NCI-H187 treated with DMSO at 0.1 percent for 48 hours (cell line): Measurements from ENCODE around the gene RYR1.
"Not testable (repeated sequence)": the region's sequence is repeated elsewhere in the genome, so short reads cannot be mapped to it uniquely, and the experiment has no call there.

Experiments
- DNase-seq: peaks from one replicate; lab custom pipeline; 2025; lab: John Stamatoyannopoulos, UW

The RYR1 gene

DNA sequence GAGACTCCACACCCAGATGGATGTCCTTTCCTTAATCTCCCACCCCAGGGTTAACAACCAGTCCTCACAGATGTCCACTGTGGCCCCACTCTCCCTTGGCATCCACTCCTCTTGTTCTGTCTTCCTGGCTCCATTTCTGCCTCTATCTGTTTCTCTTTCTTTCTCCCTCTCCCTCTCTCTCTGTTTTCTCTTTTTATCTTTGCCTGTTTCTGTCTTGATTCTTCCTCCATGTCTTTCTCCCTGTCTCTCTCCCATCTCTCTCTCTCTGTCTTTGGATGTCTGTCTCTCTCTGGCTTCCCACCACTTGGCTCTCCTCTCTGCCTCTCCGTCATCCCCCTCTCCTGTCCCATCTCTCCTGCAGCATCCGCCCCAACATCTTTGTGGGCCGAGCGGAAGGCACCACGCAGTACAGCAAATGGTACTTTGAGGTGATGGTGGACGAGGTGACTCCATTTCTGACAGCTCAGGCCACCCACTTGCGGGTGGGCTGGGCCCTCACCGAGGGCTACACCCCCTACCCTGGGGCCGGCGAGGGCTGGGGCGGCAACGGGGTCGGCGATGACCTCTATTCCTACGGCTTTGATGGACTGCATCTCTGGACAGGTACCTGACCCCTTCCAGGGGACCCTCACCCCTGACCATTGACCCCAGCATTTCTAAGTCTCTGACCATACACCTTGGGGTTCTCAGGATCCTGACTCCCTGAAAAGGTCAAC lies 24.4 kb downstream of the RYR1 start:
- DNase-seq = no peak

DNA sequence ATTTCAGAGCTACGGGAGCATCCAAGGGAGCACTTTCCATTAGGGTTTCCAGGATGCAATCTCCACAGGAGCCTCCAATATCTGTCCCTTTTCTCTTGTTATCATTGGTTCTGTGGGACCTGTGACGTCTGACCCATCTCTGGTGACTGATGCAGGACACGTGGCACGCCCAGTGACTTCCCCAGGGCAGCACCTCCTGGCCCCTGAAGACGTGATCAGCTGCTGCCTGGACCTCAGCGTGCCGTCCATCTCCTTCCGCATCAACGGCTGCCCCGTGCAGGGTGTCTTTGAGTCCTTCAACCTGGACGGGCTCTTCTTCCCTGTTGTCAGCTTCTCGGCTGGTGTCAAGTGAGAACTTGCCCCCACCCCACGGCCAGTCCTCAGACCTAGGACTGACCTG lies 25.5 kb downstream of the RYR1 start:
- DNase-seq = no peak

DNA sequence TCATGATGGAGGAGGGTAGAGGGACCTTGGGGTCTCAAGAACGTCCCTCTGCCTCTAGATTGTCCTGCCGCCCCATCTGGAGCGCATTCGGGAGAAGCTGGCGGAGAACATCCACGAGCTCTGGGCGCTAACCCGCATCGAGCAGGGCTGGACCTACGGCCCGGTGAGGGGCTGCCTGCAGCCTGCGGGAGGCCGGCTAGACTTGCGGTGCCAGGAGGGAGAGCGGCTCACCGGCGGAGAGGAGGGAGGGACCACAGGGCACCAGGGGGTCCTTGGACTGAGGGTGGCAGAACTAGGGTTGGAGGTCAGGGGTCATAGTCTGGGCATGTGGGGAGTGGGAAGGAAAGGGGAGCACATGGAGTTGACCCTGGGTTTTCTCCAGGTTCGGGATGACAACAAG lies 29.9 kb downstream of the RYR1 start:
- DNase-seq = no peak

DNA sequence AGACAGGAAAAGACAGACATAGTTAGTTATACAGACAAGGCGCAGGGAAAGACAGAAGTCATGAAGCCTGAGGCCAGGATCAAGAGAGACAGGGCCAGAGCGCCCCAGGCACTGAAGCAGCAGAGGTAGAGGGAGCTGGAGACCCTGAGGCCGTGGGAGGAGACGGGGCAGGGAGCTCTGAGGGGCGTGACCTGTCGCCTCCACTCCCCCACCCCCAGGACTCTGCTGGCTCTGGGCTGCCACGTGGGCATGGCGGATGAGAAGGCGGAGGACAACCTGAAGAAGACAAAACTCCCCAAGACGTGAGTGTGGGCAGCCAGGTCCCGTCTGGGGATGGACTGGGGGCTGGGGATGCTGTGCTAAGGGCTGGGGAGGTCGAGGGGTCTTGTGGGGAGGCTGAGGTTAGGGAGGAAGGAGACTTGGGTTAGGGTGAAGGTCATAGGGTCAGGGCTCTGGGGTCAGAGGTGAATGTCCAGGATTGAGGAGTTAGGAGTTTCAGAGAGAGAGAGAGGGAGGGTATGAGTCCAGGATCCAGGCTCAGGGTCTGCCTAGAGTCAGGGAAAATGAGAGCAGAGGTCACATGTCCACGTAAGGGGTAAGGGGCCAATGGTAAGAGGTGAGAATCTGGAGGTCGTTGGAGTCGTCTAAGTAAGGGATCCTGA lies 31.1 kb downstream of the RYR1 start:
- DNase-seq = no peak

DNA sequence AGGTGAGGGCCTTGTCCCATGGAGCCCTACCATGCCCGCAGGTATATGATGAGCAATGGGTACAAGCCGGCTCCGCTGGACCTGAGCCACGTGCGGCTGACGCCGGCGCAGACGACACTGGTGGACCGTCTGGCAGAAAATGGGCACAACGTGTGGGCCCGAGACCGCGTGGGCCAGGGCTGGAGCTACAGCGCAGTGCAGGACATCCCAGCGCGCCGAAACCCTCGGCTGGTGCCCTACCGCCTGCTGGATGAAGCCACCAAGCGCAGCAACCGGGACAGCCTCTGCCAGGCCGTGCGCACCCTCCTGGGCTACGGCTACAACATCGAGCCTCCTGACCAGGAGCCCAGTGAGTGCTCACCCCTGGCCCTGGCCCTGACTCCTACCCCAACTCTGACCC lies 32.6 kb downstream of the RYR1 start:
- DNase-seq = no peak

DNA sequence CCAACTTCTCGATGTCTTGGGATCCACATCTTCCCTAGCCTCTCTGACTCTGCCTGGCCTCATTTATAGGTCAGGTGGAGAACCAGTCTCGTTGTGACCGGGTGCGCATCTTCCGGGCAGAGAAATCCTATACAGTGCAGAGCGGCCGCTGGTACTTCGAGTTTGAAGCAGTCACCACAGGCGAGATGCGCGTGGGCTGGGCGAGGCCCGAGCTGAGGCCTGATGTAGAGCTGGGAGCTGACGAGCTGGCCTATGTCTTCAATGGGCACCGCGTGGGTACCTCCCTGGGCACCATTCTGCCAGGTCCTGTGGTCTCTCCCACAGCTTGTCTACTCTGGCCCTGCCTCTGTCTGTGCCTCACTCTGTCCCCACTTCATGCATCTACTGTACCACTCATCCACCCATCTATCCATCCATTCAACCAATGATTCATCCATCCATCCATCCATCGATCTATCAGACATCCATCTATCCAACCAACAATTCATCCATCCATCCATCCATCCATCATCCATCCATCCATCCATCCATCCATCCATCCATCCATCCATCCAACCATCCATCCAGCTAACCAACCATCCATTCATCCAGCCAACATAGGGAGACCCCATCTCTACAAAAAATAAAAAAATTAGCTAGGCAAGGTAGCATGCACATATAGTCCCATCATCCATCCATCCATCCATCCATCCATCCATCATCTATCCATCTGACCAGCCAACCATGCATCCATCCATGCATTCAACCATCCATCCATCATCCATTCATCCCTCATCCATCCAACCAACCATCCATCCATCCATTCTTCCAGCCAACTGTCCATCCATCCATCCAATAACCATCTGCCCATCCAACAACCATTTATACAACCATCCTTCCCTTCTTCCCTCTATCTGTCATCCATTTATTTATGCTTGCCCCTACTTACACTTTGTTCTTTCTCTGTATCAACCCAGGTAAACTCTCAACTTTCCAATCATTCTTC lies 34.3 kb downstream of the RYR1 start:
- no peak for DNase-seq

DNA sequence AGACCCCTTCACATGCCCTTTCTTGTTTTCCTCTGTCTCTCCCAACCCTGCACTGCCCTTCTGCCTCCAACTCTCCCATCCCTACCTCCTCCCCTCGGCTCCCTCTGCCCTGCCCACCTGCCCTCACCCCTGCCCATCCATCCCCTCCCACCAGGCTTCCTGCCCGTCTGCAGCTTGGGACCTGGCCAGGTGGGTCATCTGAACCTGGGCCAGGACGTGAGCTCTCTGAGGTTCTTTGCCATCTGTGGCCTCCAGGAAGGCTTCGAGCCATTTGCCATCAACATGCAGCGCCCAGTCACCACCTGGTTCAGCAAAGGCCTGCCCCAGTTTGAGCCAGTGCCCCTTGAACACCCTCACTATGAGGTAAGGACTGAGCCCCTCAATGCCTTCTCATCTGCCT lies 35.7 kb downstream of the RYR1 start:
- no peak for DNase-seq

DNA sequence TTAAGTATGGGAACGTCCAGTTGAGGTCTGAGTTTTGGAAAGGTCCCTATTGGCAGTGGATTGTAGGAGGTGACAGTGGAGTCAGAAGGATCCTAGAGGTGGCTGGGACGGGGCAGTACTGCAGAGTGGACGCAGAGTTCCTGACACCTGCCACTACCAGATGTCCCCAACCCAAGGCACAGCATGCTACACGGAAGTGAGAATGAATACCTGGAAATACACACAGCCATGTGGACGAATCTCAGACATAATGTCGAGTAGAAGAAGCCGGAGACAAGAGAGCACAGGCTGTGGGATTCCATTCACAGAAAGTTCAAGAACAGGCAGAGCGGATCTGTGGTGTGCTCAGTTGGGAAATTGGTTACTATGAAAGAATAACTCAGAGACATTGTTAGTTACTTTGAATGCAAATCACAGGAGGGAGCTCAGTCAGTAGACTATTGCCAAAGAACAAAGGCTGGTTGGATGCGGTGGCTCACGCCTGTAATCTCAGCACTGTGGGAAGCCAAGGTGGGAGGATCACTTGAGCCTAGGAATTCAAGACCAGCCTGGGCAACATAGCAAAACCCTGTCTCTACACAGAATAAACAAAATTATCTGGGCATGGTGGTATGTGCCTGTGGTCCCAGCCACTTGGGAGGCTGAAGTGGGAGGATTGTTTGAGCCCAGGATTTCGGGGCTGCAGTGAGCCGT lies 37.4 kb downstream of the RYR1 start:
- no peak for DNase-seq

DNA sequence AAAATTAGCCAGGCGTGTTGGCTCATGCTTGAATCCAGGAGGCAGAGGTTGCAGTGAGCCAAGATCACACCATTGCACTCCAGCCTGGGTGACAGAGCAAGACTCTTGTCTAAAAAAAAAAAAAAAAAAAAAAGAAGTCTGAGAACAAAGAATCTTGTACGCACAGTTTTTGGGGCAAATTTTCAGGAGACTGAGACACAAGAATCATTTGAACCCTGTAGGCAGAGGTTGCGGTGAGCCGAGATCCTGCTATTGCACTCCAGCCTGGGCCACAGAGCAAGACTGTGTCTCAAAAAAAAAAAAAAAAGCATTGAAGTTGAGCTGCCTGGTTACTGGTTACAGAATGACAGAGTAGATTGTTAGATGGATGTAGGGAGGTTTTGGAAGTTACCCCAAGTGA lies 39.2 kb downstream of the RYR1 start:
- not testable (repeated sequence) for DNase-seq

DNA sequence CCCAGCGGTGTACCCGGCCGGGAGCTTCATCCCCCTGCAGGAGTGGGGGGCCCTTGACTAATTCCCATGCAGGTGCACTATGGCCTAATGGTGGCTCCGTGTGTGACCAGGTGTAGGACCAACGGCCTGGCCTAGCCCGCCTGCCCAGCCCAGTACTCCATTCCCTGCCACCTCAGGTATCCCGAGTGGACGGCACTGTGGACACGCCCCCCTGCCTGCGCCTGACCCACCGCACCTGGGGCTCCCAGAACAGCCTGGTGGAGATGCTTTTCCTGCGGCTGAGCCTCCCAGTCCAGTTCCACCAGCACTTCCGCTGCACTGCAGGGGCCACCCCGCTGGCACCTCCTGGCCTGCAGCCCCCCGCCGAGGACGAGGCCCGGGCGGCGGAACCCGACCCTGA lies 39.7 kb downstream of the RYR1 start:
- no peak for DNase-seq

DNA sequence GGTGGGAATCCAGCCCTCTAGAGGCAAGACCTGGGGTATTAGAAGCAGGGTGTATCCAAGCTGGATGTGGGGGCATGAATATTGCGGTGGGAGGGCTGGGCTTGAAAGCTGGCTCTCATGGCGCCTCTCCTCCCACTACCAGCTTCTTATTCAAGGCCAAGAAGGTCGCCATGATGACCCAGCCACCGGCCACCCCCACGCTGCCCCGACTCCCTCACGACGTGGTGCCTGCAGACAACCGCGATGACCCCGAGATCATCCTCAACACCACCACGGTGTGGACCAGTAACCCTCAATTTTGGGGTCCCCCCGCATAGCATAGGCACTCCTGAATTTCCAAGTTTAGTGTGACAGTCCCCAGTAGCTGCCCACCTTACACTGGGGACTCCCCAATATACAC lies 41.7 kb downstream of the RYR1 start:
- no peak for DNase-seq

DNA sequence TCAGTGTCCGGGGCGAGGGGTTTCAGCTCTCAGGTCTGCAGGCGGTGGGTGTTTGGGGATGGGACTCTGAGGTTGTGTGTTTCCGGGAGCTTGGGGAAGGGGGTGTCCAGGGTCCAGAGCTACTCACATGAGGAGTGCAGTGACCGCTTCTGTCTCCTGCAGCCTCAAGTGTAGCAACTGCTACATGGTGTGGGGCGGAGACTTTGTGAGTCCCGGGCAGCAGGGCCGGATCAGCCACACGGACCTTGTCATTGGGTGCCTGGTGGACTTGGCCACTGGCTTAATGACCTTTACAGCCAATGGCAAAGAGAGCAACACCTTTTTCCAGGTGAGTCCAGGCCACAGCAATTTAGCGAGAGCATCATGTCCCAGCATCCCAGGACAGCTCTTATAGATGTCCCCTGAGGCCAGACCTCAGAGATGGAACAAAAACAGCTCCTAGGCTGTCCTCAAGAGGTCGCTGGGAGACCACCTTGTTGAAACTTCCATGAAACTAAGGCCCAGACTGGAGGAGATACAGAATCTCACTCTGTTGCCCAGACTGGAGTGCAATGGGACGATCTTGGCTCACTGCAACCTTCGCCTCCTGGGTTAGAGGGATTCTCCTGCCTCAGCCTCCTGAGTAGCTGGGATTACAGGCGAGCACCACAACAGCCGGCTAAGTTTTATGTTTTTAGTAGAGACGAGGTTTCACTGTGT lies 44.9 kb downstream of the RYR1 start:
- DNase-seq = no peak

DNA sequence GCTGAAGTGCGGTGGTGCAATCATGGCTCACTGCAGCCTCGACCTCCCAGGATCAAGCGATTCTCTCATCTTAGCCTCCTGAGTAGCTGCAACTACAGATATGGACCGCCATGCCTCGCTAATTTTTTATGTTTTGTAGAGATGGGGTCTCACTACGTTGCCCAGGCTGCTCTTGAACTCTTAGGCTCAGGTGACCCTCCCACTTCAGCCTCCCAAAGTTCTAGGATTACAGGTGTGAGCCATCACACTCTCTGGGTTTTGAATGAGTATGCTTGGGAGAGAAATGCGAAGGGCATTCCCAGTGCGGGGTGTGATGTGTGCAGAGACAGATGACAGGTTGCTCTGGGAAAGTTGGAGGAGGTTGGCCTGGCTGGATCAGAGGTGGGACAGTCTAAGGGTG lies 49.0 kb downstream of the RYR1 start:
- no peak for DNase-seq

DNA sequence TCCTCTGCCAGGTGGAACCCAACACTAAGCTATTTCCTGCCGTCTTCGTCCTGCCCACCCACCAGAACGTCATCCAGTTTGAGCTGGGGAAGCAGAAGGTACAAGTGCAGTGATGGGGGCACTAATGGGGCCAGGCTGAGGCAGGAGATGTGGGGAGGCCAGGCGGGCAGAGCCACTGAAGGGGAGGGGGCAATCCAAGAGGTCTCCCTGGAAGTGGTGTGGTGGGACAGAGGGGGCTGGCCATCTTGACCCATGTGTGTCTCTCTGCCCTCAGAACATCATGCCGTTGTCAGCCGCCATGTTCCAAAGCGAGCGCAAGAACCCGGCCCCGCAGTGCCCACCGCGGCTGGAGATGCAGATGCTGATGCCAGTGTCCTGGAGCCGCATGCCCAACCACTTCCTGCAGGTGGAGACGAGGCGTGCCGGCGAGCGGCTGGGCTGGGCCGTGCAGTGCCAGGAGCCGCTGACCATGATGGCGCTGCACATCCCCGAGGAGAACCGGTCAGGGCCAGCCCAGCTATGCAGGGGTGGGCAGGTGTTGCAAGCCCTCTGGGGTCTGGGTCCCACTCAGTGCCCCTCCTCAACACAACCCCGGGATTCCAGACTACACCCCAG lies 49.6 kb downstream of the RYR1 start:
- no peak for DNase-seq

DNA sequence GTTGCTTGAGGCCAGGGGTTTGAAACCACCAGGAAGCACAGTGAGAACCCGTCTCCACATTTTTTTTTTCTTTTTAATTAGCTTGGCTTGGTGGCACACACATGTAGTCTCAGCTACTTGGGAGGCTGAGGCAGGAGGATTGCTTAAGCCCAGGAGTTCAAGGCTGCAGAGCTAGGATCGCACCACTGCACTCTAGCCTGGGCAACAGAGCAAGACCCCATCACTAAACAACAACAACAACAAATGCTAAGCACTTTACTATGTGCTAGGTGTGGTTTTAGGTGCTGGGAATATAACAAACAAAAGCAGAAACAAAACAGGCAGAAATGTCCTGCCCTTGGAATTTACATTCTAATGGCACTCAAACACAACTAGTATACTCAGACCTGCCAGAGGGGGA lies 51.3 kb downstream of the RYR1 start:
- DNase-seq = no peak

DNA sequence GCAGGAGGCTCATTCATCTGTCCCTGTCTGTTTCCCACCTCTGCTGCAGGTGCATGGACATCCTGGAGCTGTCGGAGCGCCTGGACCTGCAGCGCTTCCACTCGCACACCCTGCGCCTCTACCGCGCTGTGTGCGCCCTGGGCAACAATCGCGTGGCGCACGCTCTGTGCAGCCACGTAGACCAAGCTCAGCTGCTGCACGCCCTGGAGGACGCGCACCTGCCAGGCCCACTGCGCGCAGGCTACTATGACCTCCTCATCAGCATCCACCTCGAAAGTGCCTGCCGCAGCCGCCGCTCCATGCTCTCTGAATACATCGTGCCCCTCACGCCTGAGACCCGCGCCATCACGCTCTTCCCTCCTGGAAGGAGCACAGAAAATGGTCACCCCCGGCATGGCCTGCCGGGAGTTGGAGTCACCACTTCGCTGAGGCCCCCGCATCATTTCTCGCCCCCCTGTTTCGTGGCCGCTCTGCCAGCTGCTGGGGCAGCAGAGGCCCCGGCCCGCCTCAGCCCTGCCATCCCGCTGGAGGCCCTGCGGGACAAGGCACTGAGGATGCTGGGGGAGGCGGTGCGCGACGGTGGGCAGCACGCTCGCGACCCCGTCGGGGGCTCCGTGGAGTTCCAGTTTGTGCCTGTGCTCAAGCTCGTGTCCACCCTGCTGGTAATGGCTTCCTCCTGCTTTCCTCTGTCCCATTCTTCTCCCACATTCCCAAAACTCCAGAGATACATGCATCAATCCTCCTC lies 52.2 kb downstream of the RYR1 start:
- DNase-seq = no peak

DNA sequence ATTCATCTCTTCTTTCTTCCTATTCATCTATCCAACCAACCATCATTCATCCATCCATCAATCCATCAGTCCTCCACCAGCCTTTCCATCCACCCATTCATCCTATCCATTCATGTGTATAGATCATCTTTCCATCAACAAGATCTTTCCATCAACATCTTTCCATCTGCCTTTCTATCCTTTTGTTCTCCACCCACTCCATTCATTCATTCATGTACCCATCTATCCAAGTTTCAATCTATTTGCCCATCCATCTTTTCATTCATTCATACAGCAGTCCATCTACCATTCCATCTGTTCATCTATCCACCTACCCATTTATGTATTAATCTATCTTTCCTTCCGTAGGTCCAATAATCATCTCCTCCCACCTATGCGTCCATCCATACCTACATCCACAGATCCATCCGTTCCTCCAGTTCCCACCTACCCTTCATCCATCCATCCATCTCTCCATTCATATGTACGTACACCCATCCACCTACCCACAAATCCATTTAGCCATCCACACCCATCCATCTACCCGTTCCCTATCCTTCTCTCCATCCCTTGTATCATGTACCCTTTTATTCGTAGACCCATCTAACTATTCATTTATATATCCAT lies 53.3 kb downstream of the RYR1 start:
- no peak for DNase-seq

DNA sequence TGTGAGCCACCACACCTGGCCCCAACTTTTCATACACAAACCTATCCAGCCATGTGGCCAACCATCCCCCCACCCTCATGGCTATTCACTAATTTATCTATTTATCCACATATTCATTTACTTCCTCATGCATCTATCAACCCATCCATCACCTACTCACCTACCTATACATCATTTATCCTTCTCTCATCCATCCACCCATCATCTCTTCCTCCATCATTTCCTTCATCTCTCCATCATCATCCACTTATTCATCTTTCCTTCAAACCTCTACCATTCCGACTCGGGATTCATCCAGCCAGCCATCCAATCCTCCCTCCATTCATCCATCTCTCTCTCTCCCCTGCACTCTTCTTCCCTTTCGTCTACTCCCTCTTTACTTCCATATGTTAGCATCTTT lies 54.6 kb downstream of the RYR1 start:
- no peak for DNase-seq

DNA sequence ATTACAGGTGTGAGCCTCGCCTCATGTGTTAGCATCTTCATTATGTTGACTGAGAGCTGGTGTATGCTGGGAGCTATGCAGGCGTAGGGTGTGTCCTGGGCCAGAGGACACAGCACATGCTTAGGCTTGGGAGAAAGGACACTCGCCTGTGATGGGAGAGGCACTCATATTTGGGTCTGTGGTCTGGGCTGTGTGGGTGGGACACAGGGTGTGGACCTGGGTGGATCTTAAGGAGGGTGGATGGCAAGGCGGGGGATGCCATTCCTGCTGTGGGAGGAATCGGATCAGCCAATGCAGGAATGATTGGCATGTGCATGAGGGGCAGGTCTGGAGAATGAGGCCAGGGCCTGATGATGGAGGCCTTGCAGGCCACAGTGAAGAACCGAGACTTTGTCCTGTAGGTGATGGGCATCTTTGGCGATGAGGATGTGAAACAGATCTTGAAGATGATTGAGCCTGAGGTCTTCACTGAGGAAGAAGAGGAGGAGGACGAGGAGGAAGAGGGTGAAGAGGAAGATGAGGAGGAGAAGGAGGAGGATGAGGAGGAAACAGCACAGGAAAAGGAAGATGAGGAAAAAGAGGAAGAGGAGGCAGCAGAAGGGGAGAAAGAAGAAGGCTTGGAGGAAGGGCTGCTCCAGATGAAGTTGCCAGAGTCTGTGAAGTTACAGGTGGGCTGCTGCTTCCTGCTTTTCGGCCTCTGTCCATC lies 55.4 kb downstream of the RYR1 start:
- no peak for DNase-seq
